Measurements from ENCODE around the gene TMEM8B. TPM values are rescaled to one million over a fixed set of nuclear protein-coding genes. Genes with fewer than 3 reads are reported as not detected.

The TMEM8B gene
- total RNA-seq, 1 experiment from 2014 or later: 6.4 TPM

DNA sequence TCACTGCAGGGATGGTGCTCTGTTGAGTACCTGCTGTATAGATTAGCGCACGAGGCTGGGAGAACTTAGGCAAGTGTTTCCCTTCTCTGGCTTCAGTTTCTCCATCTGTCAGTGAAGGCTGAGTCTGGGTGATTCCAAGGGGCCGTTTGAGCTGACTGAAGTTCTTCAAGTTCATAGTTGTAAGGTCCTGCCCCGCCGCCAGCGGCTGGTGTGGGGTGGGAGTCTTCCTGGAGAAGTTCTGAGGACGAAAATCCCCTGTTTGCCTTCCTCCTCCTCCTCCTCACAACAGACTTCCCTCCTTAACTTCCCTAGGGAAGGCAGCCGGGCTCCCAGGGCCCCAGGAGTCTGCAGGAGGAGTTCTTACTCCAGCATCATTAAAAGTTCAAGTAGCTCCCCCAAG, 75.3 kb downstream of the TMEM8B start:
- Histone ChIP-seq H3K4me3 (no peak overlapping the region), H3K27me3 (ENCODE audit: insufficient read depth, low read depth) (no peaks in the 10 kb centered on the region), H3K9me2 (ENCODE audit: insufficient read depth) (no peaks in the 10 kb centered on the region), H3K9me3 (ENCODE audit: insufficient read depth, low read depth) (no peaks in the 10 kb centered on the region), H2AFZ (no peak overlapping the region), H3K4me2 (no peak overlapping the region), H3K27ac (no peak overlapping the region), H3K36me3 (ENCODE audit: low read depth) (no peaks in the 10 kb centered on the region), H3F3A (ENCODE audit: insufficient read depth, low read depth) (peaks cover 33% of the 10 kb centered on the region), H3K4me1 (replicated peaks; ENCODE audit: insufficient read depth) (peaks cover 51% of the 10 kb centered on the region), H3K79me2 (ENCODE audit: low read depth) (no peaks in the 10 kb centered on the region), H4K20me1 (ENCODE audit: insufficient read depth) (no peaks in the 10 kb centered on the region)
- POLR2A ChIA-PET (ENCODE audit: unreplicated experiment): no interaction called here
- CTCF ChIA-PET: no interaction called here
- TF ChIP-seq, protein P1, sequence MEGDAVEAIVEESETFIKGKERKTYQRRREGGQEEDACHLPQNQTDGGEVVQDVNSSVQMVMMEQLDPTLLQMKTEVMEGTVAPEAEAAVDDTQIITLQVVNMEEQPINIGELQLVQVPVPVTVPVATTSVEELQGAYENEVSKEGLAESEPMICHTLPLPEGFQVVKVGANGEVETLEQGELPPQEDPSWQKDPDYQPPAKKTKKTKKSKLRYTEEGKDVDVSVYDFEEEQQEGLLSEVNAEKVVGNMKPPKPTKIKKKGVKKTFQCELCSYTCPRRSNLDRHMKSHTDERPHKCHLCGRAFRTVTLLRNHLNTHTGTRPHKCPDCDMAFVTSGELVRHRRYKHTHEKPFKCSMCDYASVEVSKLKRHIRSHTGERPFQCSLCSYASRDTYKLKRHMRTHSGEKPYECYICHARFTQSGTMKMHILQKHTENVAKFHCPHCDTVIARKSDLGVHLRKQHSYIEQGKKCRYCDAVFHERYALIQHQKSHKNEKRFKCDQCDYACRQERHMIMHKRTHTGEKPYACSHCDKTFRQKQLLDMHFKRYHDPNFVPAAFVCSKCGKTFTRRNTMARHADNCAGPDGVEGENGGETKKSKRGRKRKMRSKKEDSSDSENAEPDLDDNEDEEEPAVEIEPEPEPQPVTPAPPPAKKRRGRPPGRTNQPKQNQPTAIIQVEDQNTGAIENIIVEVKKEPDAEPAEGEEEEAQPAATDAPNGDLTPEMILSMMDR (conservative IDR thresholded peaks at IDR 0.05): no peak
- TF ChIP-seq EZH2 (IDR thresholded peaks at IDR 0.05; ENCODE audit: low read depth): no peak
- intact Hi-C loops (cut with micrococcal nuclease; ENCODE audit: unreplicated experiment): no loop called here
- no peak for DNase-seq
- BruUV-seq (replicated peaks): no TSS peak

DNA sequence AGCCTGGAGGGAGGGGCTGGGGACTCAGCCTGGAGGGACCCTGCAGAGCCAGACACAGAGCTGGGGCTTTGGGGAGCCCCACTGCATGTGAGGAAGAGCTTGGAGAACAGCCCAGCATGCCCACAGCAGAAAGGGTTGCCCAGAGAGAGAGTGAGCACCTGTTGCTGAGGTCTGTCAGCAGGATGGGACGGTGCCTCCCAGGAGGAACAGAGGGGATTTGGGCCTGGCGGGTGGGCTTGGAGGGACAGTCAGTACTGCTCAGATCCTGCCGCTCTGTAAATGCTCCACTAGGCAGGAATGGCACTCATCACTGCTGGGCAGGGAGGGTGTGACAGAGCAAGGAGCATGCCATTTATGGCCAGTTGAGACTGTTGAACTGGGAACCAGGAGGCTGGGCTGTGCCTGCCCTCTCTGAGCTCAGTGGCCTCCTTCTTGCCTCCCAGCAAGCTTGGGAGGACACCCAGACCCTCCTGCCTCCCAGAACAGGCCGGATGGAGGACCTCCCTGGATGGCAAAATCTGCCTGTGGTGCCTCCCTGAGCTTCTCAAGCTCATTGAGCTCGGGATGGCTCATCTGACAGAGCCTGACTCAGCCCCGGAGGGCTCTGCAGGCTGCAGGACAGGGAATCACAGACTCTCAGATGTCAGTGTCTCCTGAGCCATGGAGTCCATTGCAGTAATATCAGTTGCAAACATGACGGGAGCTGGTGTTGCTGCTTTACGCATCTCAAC, 76.2 kb downstream of the TMEM8B start:
- no peaks in the 10 kb centered on the region for H3K36me3 ChIP-seq (ENCODE audit: low read depth)
- H3K9me3 ChIP-seq (ENCODE audit: insufficient read depth, low read depth): no peaks in the 10 kb centered on the region
- no peak overlapping the region for H3K4me3 ChIP-seq
- peak overlapping the region; percentile 65 for H3K4me2 ChIP-seq
- ChIA-PET POLR2A (ENCODE audit: unreplicated experiment) (no interaction called here), CTCF (interaction anchor here (1.2 kb wide), 1 partner anchor 23 kb away, joined by 4 read pairs; no protein-coding TSS in a partner anchor)
- BruUV-seq (replicated peaks): no TSS peak
- intact Hi-C loops (cut with micrococcal nuclease; ENCODE audit: unreplicated experiment): loop anchor here (5.0 kb wide), 1 partner anchor 248 kb away; the partner anchor contains the start of genes CCDC107 and RMRP
- peaks cover 60% of the 10 kb centered on the region for H3K4me1 ChIP-seq (replicated peaks; ENCODE audit: insufficient read depth)
- H3K27me3 ChIP-seq (ENCODE audit: insufficient read depth, low read depth): no peaks in the 10 kb centered on the region
- peaks cover 34% of the 10 kb centered on the region for H3F3A ChIP-seq (ENCODE audit: insufficient read depth, low read depth)
- H2AFZ ChIP-seq: no peak overlapping the region
- TF ChIP-seq, protein P1 (conservative IDR thresholded peaks at IDR 0.05): no peak
- TF ChIP-seq EZH2 (IDR thresholded peaks at IDR 0.05; ENCODE audit: low read depth): no peak
- H4K20me1 ChIP-seq (ENCODE audit: insufficient read depth): no peaks in the 10 kb centered on the region
- H3K27ac ChIP-seq: peak overlapping the region; percentile 52
- no peak for DNase-seq
- no peaks in the 10 kb centered on the region for H3K79me2 ChIP-seq (ENCODE audit: low read depth)
- no peaks in the 10 kb centered on the region for H3K9me2 ChIP-seq (ENCODE audit: insufficient read depth)

DNA sequence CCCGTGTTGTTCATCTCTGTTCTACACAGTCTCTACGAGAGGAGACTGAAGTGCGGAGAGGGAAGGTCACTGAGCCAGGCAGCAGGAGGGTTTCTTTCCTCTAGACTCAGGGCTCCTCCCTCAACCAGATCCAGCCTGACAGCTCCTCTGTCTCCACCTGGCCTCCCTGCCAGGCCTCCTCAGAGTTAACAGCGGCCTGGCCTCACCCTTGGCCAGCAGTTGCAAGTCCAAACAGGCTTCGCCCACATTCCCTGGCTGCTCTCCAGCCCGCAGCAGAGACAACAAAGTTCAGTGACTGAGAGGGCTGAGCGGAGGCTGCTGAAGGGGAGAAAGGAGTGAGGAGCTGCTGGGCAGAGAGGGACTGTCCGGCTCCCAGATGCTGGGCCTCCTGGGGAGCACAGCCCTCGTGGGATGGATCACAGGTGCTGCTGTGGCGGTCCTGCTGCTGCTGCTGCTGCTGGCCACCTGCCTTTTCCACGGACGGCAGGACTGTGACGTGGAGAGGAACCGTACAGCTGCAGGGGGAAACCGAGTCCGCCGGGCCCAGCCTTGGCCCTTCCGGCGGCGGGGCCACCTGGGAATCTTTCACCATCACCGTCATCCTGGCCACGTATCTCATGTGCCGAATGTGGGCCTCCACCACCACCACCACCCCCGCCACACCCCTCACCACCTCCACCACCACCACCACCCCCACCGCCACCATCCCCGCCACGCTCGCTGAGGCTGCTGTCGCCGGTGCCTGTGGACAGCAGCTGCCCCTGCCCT, 77.1 kb downstream of the TMEM8B start, which contains the start of gene HRCT1:
Gene HRCT1 (plus strand): TSS at position 291 of the 768 bp plus-strand sequence. CDS start 86 bp downstream, at position 377.
- intact Hi-C loops (cut with micrococcal nuclease; ENCODE audit: unreplicated experiment): loop anchor here (2.0 to 5.0 kb wide), 3 partner anchors 43 to 249 kb away; partner anchors contain the start of genes CCDC107, FAM221B, RMRP and TMEM8B
- BruUV-seq (replicated peaks): no TSS peak
- CTCF ChIA-PET: interaction anchor here (1.2 kb wide), 1 partner anchor 24 kb away, joined by 4 read pairs; no protein-coding TSS in a partner anchor
- POLR2A ChIA-PET (ENCODE audit: unreplicated experiment): interaction anchor here (0.5 to 0.6 kb wide), 3 partner anchors 40 to 494 kb away, joined by 3 to 6 read pairs (median 3); no protein-coding TSS in a partner anchor
- no peaks in the 10 kb centered on the region for H3K27me3 ChIP-seq (ENCODE audit: insufficient read depth, low read depth)
- no peaks in the 10 kb centered on the region for H3K9me3 ChIP-seq (ENCODE audit: insufficient read depth, low read depth)
- peaks cover 34% of the 10 kb centered on the region for H3F3A ChIP-seq (ENCODE audit: insufficient read depth, low read depth)
- H3K79me2 ChIP-seq (ENCODE audit: low read depth): no peaks in the 10 kb centered on the region
- H2AFZ ChIP-seq: no peak within 1 kb of the TSS
- no peaks in the 10 kb centered on the region for H3K36me3 ChIP-seq (ENCODE audit: low read depth)
- H4K20me1 ChIP-seq (ENCODE audit: insufficient read depth): no peaks in the 10 kb centered on the region
- peaks cover 68% of the 10 kb centered on the region for H3K4me1 ChIP-seq (replicated peaks; ENCODE audit: insufficient read depth)
- TF ChIP-seq EZH2 (IDR thresholded peaks at IDR 0.05; ENCODE audit: low read depth): no peak
- TF ChIP-seq, protein P1 (conservative IDR thresholded peaks at IDR 0.05): no peak
- DNase-seq: peak; percentile 85 to 86
- H3K4me3 ChIP-seq: no peak within 1 kb of the TSS
- H3K27ac ChIP-seq: peak within 1 kb of the TSS; percentile 95
- peak within 1 kb of the TSS; percentile 78 for H3K4me2 ChIP-seq
- no peaks in the 10 kb centered on the region for H3K9me2 ChIP-seq (ENCODE audit: insufficient read depth)
